Vagina (tissue), 2 donors: ENCODE data around the gene CACHD1. TPM values are rescaled to one million over a fixed set of nuclear protein-coding genes. Genes with fewer than 3 reads are reported as not detected.
A peak's percentile ranks its signal among the peaks of the same experiment; 100 is the strongest.

Source experiments
- DNase-seq, 2 donors: peaks; one replicate each; pipeline ENCODE4 v3.0.0-alpha.2; 2017; ENCODE audit errors: extremely low spot score in 2 of 2
- H3K27ac ChIP-seq: fragments of 200-600 bp; sonication (generic); one replicate; pipeline ENCODE4 v1.5.1; 2019
- H3K27me3 ChIP-seq: fragments of 200-600 bp; sonication (generic); one replicate; pipeline ENCODE4 v1.5.1; 2019
- H3K36me3 ChIP-seq, 2 donors: fragments of 200-600 bp; sonication (generic); one replicate each; pipeline ENCODE4 v1.5.1; 2017 to 2019
- H3K4me1 ChIP-seq: fragments of 200-600 bp; sonication (generic); one replicate; pipeline ENCODE4 v1.5.1; 2019
- H3K4me3 ChIP-seq, 2 donors: fragments of 200-600 bp; sonication (generic); 1 replicate in 1 of 2; 2 replicates in 1 of 2; pipeline ENCODE4 v1.5.1; 2016 to 2019
- H3K9me3 ChIP-seq: fragments of 200-600 bp; sonication (generic); one replicate; pipeline ENCODE4 v1.5.1; 2019
- CTCF ChIP-seq, 3 experiments: fragments of 450-650 bp in 2 of 3; fragments of 200-600 bp in 1 of 3; sonication (generic) in 1 of 3; IDR thresholded peaks; one replicate each; pipeline ENCODE4 v1.5.1; 2017 to 2019; ENCODE audit warnings: antibody characterized with exemption in 3 of 3, mild to moderate bottlenecking in 2 of 3, moderate library complexity in 2 of 3
- POLR2A ChIP-seq, 2 donors: fragments of 450-650 bp; IDR thresholded peaks; one replicate each; pipeline ENCODE4 v1.6.1; 2017; ENCODE audit warnings: antibody characterized with exemption in 2 of 2, mild to moderate bottlenecking in 2 of 2, moderate library complexity in 2 of 2
- POLR2AphosphoS5 ChIP-seq, 2 donors: sonication (generic); formaldehyde crosslinking; IDR thresholded peaks; one replicate each; pipeline ENCODE4 v1.9.0; 2017; ENCODE audit warnings: antibody characterized with exemption in 2 of 2, mild to moderate bottlenecking in 2 of 2, low read depth in 1 of 2; ENCODE audit not compliant: insufficient read depth in 1 of 2
- intact Hi-C: fragments of 100-400 bp; cut with DNase I; formaldehyde crosslinking; loops from one replicate; pipeline ENCODE4 v1.15.1; 2023
- total RNA-seq: library from RNA; depleted of rRNA; stranded (reverse); fragments of >200 nt; gene quantifications from one replicate; pipeline ENCODE4 v1.2.3, GENCODE V29; 2016

Gene CACHD1
- total RNA-seq, 1 donor from 2014 or later, result 27.7 TPM

GRCh38 chr1:64486193-64486592 is 16.3 kb downstream of the CACHD1 start:
- TF ChIP-seq CTCF (IDR thresholded peaks at IDR 0.05) (no peak), POLR2AphosphoS5 (IDR thresholded peaks at IDR 0.05; ENCODE audit: insufficient read depth in 1 of 2, low read depth in 1 of 2) (no peak), POLR2A (IDR thresholded peaks at IDR 0.05) (no peak)
- Histone ChIP-seq H3K27me3 (no peaks in the 10 kb centered on the region), H3K4me3 (no peak overlapping the region), H3K9me3 (no peaks in the 10 kb centered on the region), H3K4me1 (peaks cover 54% of the 10 kb centered on the region), H3K36me3 (no peaks in the 10 kb centered on the region), H3K27ac (no peak overlapping the region)
- intact Hi-C loops, result no loop called here
- no peak for DNase-seq

GRCh38 chr1:64487061-64487460 is 17.1 kb downstream of the CACHD1 start:
- H3K27ac ChIP-seq, result no peak overlapping the region
- H3K36me3 ChIP-seq, result no peaks in the 10 kb centered on the region
- DNase-seq, result no peak
- TF ChIP-seq CTCF (IDR thresholded peaks at IDR 0.05), result no peak
- TF ChIP-seq POLR2AphosphoS5 (IDR thresholded peaks at IDR 0.05; ENCODE audit: insufficient read depth in 1 of 2, low read depth in 1 of 2), result no peak
- TF ChIP-seq POLR2A (IDR thresholded peaks at IDR 0.05), result no peak
- H3K27me3 ChIP-seq, result no peaks in the 10 kb centered on the region
- peaks cover 47% of the 10 kb centered on the region for H3K4me1 ChIP-seq
- H3K4me3 ChIP-seq, result no peak overlapping the region
- intact Hi-C loops, result no loop called here
- no peaks in the 10 kb centered on the region for H3K9me3 ChIP-seq

DNA sequence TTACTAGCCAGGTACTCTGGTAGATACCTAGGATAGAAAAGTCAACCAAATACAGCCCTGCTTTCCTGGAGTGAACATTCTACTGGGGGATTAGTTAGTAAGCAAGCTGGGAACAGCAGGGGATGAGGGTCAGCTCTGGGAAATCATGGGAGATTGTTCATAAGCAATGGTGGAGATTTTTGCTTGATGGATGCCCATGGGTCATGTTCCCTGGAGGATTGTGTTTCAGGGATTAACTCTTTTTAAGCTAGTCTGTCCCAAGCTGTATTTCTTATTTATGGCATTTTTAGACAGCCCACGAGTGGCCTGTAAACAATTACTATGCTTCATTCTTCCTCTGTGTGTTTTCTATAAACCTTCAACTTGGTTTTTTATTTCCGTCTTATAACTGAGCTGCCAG is 18.9 kb downstream of the CACHD1 start:
- peaks cover 31% of the 10 kb centered on the region for H3K4me1 ChIP-seq
- H3K9me3 ChIP-seq, result no peaks in the 10 kb centered on the region
- DNase-seq, result no peak
- H3K27me3 ChIP-seq, result no peaks in the 10 kb centered on the region
- no peak overlapping the region for H3K4me3 ChIP-seq
- intact Hi-C loops, result no loop called here
- no peak overlapping the region for H3K27ac ChIP-seq
- no peaks in the 10 kb centered on the region for H3K36me3 ChIP-seq
- TF ChIP-seq POLR2A (IDR thresholded peaks at IDR 0.05) (no peak), CTCF (IDR thresholded peaks at IDR 0.05) (no peak), POLR2AphosphoS5 (IDR thresholded peaks at IDR 0.05; ENCODE audit: insufficient read depth in 1 of 2, low read depth in 1 of 2) (no peak)

- DNase-seq, result no peak
- no peak overlapping the region for H3K4me3 ChIP-seq
- H3K4me1 ChIP-seq, result peaks cover 23% of the 10 kb centered on the region
- no peaks in the 10 kb centered on the region for H3K9me3 ChIP-seq
- no peaks in the 10 kb centered on the region for H3K36me3 ChIP-seq
- no peaks in the 10 kb centered on the region for H3K27me3 ChIP-seq
- H3K27ac ChIP-seq, result peak overlapping the region; percentile 36
- TF ChIP-seq POLR2AphosphoS5 (IDR thresholded peaks at IDR 0.05; ENCODE audit: insufficient read depth in 1 of 2, low read depth in 1 of 2), result no peak
- TF ChIP-seq CTCF (IDR thresholded peaks at IDR 0.05), result no peak
- no peak for TF ChIP-seq POLR2A (IDR thresholded peaks at IDR 0.05)
- intact Hi-C loops, result no loop called here
These were observed 19.8 kb downstream of the CACHD1 start for GRCh38 chr1:64489707-64490106.

DNA sequence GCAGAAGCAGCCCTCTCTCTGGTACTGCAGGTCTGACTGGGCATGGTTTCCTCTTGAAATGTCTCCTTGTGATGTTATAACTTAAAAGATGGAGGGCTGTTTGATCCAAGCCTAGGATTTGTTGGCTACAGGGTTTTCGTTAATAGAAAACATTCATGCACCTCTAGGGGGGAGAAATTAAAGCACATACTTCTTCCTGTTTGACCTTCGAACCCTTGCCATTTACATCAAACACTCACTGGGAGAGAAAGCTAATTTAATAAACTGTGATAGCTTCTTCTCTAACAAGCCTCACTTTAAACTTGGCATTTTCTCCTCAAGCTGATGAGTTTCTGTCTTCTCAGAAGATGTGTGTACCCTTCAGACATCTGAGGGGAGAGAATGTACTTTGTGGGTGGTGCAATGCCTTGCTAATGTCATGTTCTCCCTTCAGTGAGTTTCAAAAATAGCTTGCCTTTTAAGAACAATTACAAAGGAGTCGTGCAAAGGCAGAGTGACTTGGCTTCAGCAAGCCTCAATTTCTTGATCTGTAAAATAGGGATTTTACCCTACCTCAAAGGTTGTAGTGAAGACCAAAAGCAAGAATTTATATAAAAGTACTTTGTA is 20.4 kb downstream of the CACHD1 start:
- Histone ChIP-seq H3K4me1 (peaks cover 29% of the 10 kb centered on the region), H3K27ac (peak overlapping the region; percentile 18), H3K9me3 (no peaks in the 10 kb centered on the region), H3K27me3 (no peaks in the 10 kb centered on the region), H3K36me3 (no peaks in the 10 kb centered on the region), H3K4me3 (no peak overlapping the region)
- TF ChIP-seq POLR2A (IDR thresholded peaks at IDR 0.05), result no peak
- no peak for TF ChIP-seq CTCF (IDR thresholded peaks at IDR 0.05)
- no peak for TF ChIP-seq POLR2AphosphoS5 (IDR thresholded peaks at IDR 0.05; ENCODE audit: insufficient read depth in 1 of 2, low read depth in 1 of 2)
- no peak for DNase-seq
- intact Hi-C loops, result no loop called here
